GM21447 (cell line): ENCODE results near the gene CREM.
"Not testable (repeated sequence)": the region's sequence is repeated elsewhere in the genome, so short reads cannot be mapped to it uniquely, and the experiment has no call there.

Experiments
- ATAC-seq: cut with Tn5 transposase; IDR thresholded peaks from one replicate; pipeline ENCODE4 v1.9.1; 2021; ENCODE audit not compliant: unreplicated experiment

Gene CREM

DNA sequence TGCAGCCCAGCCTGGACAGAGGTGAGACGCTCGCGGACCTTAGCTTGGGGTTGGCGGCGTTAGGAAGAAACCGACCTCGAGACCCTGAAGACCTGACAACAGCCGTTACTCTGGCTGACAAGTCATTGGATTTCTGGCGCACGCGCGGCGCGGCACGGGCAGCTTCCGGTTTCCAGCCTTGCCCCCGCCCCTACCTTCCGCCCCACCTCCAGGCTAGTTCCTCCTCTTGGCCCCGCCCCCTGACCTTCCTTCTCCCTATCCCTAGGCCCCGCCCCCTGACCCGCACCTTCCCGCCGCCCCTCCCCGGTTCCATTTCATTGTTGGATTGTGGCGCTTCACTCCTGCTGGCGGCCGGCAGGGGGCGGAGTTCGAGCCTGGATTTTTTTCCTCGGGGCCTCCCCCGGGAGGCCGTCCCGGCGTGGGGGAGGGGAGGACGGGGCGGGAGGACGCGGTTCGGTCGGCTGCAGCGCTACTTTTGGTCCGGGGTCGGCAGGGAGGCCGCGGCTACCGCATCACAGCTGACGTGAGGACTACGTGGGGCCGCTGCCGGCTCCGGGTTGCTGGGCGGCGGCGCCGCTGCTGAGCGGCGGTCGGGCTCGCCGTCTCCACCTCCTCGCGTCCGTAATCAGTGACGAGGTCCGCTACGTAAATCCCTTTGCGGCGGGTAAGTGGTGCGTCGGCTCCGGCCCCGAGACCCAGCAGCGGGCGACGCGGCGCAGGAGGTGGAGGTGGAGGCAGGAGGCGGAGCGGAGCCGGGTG lies at the start of gene CREM:
Gene CREM (plus strand): TSS at position 317 of the 759 bp plus-strand sequence. CDS start 10,990 bp downstream, outside the sequence.
- peak; percentile 66 for ATAC-seq

DNA sequence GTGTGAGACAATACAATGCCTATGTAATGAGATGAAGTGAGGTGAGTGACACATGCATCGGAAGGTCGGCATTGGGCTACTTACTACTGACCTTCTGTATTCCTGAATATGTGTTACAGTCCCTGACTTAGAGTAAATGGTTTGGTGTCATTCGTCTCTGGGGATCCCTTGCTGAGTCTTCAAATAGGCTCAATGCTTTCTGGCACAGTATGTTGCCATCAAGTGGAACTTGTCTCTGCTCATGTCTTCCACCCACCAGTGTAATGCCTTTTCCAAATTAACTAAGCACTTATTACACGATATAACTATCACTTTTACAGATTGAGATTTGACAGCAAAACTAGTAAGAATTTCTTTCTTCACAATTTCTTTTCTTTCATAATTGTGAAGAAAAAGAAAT lies 47.4 kb upstream of the CREM start:
- no peak for ATAC-seq

DNA sequence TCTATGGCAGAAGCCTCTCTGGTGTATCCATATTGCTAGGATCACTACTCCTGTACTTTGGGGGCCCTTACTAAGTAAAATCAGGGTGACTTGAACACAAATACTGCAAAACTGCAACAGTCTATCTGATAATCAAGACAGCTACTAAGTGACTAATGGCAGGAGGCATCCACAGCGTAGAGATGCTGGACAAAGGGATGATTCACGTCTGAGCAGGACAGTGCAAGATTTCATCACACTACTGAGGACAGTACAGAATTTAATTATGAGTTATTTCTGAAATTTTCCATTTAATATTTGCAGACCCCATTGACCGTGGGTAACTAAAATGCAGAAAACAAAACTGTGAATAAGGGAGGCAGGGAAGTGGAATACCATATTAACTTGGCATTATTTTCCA lies 46.9 kb upstream of the CREM start:
- ATAC-seq = no peak

DNA sequence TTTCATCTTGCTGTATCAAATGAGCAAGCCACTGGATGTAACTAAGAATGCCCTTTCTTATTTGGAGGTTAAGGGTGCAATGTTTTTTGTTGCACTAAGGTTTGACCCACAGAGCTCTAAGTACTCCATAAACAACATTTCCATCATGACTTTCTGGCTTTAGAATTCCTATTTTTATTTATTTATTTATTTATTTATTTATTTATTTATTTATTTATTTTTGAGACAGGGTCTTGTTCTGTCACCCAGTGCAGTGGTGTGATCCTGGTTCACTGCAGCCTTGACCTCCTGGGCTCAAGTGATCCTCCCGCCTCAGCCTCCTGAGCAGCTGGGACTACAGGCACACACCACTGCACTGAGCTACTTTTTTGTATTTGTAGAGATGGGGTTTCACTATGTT lies 46.4 kb upstream of the CREM start:
- not testable (repeated sequence) for ATAC-seq

DNA sequence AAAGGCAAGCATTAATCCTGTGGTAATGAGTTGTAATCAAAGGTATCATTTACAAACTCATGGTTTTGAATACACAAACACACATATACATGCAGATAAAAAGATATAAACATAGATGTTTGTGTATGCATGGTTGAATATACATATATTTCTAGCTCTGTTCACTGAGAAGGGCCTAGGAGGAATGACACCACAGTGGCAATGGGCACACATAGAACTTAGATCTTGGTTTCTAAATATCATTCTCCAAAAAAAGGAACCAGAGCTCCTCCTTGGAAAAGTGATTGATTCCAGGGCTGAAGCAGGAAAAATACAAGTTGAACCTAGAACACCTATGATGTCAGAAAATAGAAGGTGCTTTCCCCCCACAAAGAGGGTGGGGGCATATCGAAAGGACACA lies 43.4 kb upstream of the CREM start:
- no peak for ATAC-seq

DNA sequence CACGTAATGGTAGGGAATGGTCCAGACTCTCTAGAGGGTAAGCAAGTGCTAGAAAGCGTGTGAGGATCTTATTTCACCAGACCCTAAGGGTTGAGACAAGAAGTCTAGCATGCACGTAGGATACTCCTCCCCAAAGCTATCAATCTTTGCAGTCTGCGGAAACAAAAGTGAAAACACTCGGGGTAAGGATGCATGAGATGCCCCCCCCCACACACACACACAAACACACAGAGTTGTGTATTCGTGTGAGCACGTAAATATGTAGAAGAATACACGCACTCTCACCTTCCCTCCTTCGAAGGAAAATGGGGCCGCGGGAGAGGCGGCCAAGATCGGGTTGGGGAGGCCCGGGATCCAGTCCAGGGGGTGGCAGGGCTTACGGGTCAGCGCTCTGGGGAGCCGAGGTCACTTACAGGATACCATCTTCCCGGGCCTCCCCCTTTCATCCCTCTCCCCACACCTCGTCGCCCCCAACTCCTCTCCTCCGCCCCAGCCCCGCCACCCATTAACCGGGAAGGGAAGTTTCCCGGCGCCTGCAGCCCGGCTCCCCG lies 37.0 kb upstream of the CREM start:
- peak; percentile 36 for ATAC-seq

DNA sequence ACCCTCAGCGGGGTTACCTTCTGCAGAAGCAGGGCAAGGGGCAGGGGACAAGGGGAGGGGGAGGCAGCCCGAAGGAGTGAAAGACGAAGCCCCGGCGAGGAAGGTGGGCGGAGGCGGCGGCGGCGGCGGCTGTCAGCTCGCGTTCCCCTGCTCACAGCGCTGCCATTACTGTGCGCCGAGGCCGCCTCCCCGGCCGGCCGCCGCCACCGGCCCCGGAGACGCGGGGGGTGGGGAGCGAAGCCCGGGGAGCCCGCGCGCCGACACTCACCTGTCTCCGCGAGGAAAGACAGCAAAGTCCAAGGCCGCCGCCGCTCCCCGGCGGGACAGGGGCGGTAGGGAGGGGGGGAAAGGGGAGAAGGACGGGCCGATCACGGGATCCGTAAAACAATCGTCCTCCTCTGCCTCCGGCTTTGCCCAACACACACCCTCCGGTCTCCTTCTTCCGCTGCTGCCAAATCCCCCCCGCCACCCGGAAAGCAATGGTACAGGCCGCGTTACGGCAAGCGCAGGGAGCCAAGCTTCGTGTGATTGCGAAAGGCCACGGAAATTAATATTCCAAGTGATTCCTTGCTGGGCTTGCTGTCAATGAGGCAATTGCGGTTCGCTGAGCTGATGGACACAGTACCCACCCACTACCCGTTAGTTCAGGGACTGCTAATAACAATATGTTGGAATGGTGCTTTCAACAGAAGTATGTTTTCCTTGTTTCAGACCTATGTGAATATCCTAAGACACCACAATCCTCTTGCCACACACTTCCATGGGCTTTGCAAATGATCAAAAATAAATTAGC lies 36.3 kb upstream of the CREM start, which contains the start of gene CUL2:
Gene CUL2 (minus strand): TSS at position 180 of the 793 bp plus-strand sequence. CDS start 19,024 bp downstream, outside the sequence.
- ATAC-seq = peak; percentile 89

DNA sequence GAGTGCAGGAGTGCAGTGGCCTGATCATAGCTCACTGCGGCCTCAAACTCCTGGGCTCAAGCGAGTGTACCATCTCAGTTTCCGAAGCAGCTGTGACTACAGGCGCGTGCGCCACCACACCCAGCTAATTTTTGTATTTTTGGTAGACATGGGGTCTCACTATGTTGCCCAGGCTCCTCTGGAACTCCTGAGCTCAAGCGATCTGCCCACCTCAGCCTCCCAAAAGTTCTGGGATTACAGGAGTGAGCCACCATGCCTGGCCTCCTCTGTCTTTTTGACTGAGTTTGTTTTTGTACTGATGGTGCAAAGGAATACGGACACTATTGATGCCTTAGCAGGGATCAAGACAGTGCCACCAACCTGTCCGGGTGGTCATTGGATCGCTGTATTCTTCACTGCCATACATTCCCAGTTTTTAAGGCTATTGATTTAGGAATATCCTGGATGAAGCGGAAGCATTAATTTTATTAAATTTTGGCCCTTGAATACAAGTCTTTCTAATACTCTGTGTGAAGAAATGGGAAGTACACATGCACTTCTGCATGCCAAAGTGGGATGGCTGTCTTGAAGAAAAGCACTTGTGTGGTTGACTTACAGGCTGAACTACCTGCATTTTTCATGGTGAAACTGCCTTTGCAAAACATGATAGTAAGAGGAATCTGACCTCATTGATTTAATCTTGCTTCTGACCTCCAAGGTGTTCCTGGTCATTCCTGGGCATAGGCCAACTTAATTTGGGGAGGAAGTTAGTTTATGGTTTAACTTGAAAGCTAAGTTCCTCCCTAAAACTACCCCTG lies 34.5 kb upstream of the CREM start:
- ATAC-seq = no peak

DNA sequence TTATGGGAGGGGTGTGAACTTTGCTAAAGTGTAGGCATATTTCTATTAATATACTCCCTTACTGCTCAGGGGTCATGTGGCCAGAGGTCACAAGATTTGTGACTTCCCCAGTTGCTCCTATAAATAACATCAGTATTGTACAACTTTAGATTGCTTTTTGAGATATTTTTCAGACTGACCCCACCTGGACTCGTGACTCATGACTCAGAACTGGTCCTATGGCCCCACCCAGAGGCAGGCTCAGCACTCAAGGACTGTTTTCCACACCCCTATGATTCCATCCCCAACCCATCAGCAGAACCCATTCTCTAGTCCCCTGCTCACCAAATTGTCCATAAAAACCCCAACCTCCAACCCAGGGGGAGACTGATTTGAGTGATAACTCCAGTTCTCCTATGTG lies 33.8 kb upstream of the CREM start:
- no peak for ATAC-seq

DNA sequence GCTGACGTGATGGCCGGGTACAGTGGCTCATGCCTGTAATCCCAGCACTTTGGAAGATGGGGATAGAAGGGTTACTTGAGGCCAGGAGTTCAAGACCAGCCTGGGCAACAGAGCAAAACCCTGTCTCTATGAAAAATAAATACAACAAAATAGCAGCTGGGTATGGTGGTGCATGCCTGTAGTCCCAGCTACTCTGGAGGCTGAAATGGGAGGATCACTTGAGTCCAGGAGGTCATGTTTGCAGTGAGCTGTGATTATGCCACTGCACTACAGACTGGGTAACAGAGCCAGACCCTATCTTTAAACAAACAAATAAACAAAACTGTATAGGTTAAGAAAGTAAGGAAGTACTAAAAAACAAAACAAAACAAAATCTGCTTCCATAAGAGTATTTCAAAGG lies 30.3 kb upstream of the CREM start:
- no peak for ATAC-seq

DNA sequence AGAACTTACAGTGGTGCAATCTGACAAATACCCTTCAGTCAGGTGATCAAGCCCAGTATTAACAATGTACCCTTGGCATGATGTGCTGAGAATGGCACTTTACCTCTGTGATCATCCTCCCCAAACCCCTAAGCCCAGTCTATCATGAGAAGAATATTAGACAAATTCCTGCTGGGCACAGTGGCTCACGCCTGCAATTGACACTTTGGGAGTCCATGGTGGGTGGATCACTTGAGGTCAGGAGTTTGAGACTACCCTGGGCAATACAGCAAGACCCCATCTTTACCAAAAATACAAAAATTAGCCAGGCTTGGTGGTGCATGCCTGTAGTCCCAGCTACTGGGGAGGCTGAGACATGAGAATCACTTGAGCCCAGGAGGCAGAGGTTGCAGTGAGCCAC lies 29.1 kb upstream of the CREM start:
- no peak for ATAC-seq

DNA sequence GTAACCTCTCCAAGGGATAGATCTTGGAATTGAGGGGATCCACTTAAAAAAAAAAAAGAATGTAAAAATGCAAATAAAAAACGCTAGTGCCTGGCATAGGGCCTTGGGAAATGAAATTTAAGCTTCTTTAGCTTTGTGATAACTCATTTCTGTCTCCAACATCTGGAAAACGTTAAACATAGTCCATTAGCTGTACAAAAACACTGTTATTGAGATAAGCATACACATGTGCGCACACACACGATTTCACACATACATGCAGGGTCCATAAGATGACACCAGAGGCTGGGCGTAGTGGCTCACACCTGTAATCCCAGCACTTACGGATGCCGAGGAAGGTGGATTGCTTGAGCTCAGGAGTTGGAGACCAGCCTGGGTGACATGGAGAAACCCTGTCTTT lies 22.8 kb upstream of the CREM start:
- no peak for ATAC-seq

DNA sequence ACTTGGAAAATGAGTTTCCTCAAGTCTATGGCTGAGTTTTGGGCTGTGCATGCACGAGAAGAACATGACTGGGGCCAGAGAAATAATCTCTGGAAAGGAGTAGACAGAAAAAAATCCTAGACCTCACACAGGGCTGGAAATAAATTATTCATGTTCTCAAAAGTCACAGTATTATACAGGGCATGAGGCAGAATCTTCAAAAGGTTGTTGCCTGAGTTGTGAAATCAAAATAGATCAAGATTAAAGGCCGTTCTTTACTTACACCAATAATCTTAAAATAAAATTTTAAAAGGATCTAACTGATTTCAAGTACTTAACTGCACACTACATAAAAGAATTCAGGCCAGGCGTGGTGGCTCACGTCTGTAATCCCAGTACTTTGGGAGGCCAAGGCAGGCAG lies 14.1 kb upstream of the CREM start:
- ATAC-seq = no peak

DNA sequence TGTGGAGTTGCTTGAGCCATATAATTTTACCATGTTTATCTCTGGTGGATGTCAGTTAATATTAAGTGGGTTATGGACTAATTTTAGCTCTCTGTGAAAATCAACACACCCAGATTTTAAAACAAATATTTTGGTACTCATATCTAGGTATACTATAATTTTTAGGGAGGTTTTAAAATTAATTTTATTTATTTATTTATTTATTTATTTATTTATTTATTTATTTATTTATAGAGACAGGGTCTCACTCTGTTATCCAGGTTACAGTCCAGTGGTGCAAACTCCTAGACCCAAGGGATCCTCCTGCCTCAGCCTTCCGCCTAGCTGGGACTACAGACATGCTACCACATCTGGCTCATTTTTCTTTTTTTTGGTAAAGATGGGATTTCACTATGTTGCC lies 7.3 kb upstream of the CREM start:
- no peak for ATAC-seq

DNA sequence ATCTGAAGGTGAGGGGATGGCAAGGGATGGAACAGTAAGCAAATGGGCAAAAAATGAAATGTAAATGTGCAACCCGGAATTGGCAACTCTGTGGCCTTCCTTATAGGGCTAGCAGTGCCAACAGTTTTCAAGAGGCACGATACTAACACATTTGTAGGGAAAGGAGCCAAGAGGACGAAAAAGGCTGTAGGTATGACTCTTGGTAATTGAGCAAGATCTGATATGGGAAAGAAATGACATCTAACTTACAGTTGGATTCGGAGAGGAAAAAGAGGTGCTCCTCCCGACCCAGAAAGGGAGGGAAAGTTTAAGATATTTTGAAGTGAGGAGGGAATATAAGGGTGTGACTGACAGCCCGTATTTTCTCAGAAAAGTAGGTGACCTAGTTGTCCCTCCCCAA lies 2.1 kb upstream of the CREM start:
- ATAC-seq = no peak

DNA sequence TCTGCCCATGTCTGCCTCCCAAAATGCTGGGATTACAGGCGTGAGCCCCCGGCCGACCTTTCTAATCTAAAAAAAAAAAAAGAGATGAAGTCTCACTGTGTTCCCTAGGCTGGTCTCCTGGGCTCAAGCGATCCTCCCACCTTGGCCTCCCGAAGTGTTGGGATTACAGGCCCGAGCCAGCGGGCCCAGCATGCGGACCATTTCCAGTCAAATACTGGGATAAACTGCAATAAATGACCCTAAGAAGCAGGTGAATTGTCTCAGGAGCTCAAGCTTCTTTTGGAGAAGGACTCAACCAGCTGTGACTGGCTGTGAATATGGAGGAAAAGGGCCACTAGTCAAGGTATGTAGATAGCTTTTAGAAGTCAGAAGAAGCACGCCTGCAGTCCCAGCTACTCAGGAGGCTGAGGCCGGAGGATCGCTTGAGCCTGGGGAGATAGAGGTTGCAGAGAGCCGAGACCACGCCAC lies 550 bp upstream of the CREM start:
- ATAC-seq = no peak

DNA sequence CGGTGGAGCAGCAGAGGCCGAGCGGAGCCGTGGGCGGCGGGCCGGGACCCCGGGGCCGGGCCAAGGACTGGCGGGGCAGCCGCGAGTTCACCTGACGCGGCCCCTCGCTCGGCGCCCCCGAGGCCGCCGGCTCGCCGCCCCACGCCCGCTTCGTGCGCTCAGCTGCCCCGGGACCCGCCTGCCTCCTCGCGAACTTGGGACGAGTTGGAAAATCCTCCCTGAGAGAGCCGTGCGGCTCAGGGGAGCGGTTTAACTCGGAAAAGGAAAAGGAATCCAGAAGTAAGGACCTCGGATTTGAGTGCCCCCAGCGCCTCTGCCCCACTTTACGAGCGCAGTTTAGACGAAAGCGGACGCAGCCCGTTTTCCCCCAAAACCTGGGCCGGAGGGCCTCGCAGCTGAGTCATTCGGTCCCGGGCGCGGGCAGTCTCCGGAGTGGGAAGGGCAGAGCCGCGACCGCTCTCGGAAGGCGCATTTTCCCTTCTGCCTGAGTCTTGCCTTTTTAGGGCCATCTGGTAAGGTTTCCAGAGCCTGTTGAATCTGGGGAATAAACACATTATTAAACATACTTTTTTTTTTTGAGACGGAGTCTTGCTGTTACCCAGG lies 744 bp downstream of the CREM start:
- ATAC-seq = no peak

DNA sequence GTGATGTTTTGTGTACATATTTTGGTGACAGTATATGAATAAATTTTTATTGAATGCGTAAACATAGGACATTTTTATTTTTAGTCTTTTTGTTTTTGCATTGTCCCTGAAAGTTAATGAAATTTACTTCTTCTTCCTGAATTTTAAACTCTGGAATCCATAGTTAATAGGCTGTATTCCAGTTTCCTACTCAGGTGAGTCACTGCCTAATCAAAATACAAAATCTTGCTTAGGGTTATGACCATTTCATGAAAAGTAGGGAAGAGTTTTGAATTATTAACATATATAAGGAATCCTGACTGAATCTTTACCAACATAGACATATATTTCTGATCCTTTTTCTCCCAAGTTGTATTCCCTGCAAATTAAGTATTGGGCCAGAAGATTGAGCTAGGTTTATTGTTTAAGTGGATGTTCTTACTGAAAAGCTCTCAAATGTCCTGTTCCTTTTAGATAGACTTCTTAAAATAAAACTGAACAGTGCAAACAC lies 2.6 kb downstream of the CREM start:
- no peak for ATAC-seq

DNA sequence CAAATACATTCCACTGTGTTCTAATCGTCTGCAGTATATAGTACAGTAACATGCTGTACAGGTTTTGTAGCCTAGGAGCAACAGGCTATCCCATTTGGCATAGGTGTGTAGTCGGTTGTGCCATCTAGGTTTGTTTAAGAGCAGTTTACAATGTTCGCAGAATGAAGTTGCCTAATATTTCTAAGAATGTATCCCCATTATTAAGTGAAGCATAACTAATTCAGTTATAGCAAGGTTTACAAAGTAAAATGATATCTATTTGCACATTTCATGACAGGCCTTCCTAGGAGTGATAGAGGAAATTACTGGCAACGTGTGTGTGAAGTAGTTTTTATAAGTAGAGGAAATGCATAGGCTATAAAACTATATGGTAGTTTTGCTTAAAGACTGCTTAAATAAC lies 4.0 kb downstream of the CREM start:
- ATAC-seq = no peak

DNA sequence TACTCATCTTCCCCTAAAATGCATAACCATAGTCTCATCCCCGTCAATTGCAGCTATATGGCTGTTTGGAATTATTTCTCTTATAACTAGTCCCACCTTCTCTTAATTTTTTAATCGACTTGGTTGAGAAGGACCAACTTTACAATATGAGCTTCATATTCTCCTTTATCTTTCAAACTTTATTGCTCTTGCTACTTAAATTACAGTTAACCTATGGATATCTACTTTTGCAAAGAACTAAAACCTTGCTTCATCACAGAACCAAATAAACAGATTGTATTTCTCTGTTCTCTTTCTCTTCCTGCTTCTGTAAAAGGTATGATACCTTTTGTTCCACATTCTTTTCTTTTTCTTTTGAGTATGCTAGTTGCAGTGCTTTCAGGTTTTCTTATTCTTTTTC lies 6.1 kb downstream of the CREM start:
- no peak for ATAC-seq

DNA sequence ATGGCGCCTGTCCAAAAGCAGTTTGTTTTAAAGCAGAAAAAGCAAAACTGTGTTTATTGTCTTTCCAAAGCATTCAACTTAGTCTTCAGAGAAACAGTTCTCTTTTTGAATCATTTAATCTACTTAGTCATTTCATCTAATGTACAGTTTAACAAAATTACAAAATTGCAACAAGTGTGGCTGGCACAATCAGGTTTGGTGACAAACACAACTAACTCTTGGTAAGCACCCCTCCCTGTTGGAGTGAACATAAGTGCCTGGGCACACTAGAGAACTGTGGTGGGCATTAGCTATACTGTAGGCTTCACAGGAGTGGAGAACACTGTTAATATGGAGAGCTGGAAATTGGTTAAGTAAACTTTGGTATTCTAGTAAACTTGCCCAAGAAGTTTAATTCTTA lies 6.9 kb downstream of the CREM start:
- no peak for ATAC-seq
